Liver (tissue), 9 donors: ENCODE data around the gene PACS1. TPM values are rescaled to one million over a fixed set of nuclear protein-coding genes. Genes with fewer than 3 reads are reported as not detected.

Source experiments
- DNase-seq: peaks from one replicate; pipeline ENCODE4 v3.0.0-alpha.2; 2017; ENCODE audit warnings: low spot score
- H3K27ac ChIP-seq, 2 donors: one replicate each; pipeline ENCODE4 v1.7.0; 2013; ENCODE audit warnings: inconsistent platforms in 2 of 2, low read length in 2 of 2, control low read depth in 1 of 2, low read depth in 1 of 2, mild to moderate bottlenecking in 1 of 2
- H3K27me3 ChIP-seq, 4 donors: one replicate each; pipeline versions ENCODE4 v1.6.1 to v1.7.0; 2013; ENCODE audit warnings: low read length in 3 of 4, inconsistent platforms in 1 of 4, mild to moderate bottlenecking in 1 of 4, moderate library complexity in 1 of 4; ENCODE audit not compliant: control insufficient read depth in 4 of 4, insufficient read depth in 4 of 4
- H3K36me3 ChIP-seq, 4 donors: one replicate each; pipeline versions ENCODE4 v1.6.1 to v1.7.0; 2013; ENCODE audit warnings: low read length in 3 of 4, mild to moderate bottlenecking in 3 of 4, low read depth in 1 of 4, moderate library complexity in 1 of 4; ENCODE audit not compliant: control insufficient read depth in 4 of 4, insufficient read depth in 3 of 4
- H3K4me1 ChIP-seq, 4 donors: one replicate each; pipeline versions ENCODE4 v1.6.1 to v1.7.0; 2013; ENCODE audit warnings: low read length in 3 of 4, mild to moderate bottlenecking in 3 of 4, moderate library complexity in 1 of 4; ENCODE audit not compliant: control insufficient read depth in 4 of 4, insufficient read depth in 4 of 4
- H3K4me3 ChIP-seq, 3 donors: one replicate each; pipeline versions ENCODE4 v1.6.1 to v1.7.0; 2013; ENCODE audit warnings: low read length in 3 of 3, control low read depth in 1 of 3, low read depth in 1 of 3, mild to moderate bottlenecking in 1 of 3
- H3K9ac ChIP-seq, 2 donors: one replicate each; pipeline ENCODE4 v1.7.0; 2013; ENCODE audit warnings: low read length in 2 of 2, mild to moderate bottlenecking in 2 of 2, moderate library complexity in 2 of 2, control low read depth in 1 of 2, low read depth in 1 of 2
- H3K9me3 ChIP-seq, 4 donors: one replicate each; pipeline versions ENCODE4 v1.6.1 to v1.7.0; 2013; ENCODE audit warnings: low read length in 3 of 4; ENCODE audit not compliant: control insufficient read depth in 4 of 4
- CTCF ChIP-seq: fragments of 150-350 bp; IDR thresholded peaks from 2 replicates; pipeline ENCODE4 v1.5.1; 2017; ENCODE audit warnings: improper control_type of control experiment, low read depth, low read length; ENCODE audit not compliant: missing input control
- EGR1 ChIP-seq, 2 donors: IDR thresholded peaks; 2 replicates each; pipeline ENCODE4 v1.6.1; 2016 to 2018; ENCODE audit warnings: antibody characterized with exemption in 2 of 2, low read depth in 2 of 2
- FOXA1 ChIP-seq: IDR thresholded peaks from 2 replicates; pipeline ENCODE4 v1.6.1; 2016; ENCODE audit warnings: antibody characterized with exemption
- FOXA2 ChIP-seq: IDR thresholded peaks from 2 replicates; pipeline ENCODE4 v1.6.1; 2016; ENCODE audit warnings: antibody characterized with exemption
- HNF4A ChIP-seq, 2 donors: conservative IDR thresholded peaks; 2 replicates each; pipeline ENCODE4 v1.6.1; 2016; ENCODE audit warnings: antibody characterized with exemption in 2 of 2, mild to moderate bottlenecking in 2 of 2
- JUND ChIP-seq, 2 donors: IDR thresholded peaks; 2 replicates each; pipeline ENCODE4 v1.6.1; 2016; ENCODE audit warnings: antibody characterized with exemption in 2 of 2
- MAX ChIP-seq: IDR thresholded peaks from 2 replicates; pipeline ENCODE4 v1.6.1; 2016; ENCODE audit warnings: antibody characterized with exemption
- NR2F2 ChIP-seq: IDR thresholded peaks from 2 replicates; pipeline ENCODE4 v1.6.1; 2016; ENCODE audit warnings: antibody characterized with exemption
- RXRA ChIP-seq, 2 donors: IDR thresholded peaks; 2 replicates each; pipeline ENCODE4 v1.6.1; 2017 to 2018; ENCODE audit warnings: antibody characterized with exemption in 2 of 2, mild to moderate bottlenecking in 1 of 2
- SP1 ChIP-seq: IDR thresholded peaks from 2 replicates; pipeline ENCODE4 v1.6.1; 2018; ENCODE audit warnings: antibody characterized with exemption, mild to moderate bottlenecking
- TAF1 ChIP-seq: conservative IDR thresholded peaks from 2 replicates; pipeline ENCODE4 v1.6.1; 2016; ENCODE audit warnings: antibody characterized with exemption, mild to moderate bottlenecking
- YY1 ChIP-seq: IDR thresholded peaks from 2 replicates; pipeline ENCODE4 v1.6.1; 2016; ENCODE audit warnings: antibody characterized with exemption, mild to moderate bottlenecking
- ZBTB33 ChIP-seq: IDR thresholded peaks from 2 replicates; pipeline ENCODE4 v1.6.1; 2016; ENCODE audit warnings: antibody characterized with exemption
- WGBS: extraction: QIAGEN DNeasy Blood & Tissue Kit; methylation state at CpG from one replicate; pipeline ENCODE4 v1.1.7; 2013; 5-methylcytosine and 5-hydroxymethylcytosine counted together
- polyA plus RNA-seq, 2 donors: library from polyadenylated mRNA; stranded (reverse) in 1 of 2; unstranded in 1 of 2; fragments of 200-250 nt in 1 of 2; fragments of >200 nt in 1 of 2; fragmentation: Nextera tagmentation in 1 of 2; extraction: Ambion mirVana in 1 of 2; gene quantifications; one replicate each; pipeline versions ENCODE4 v1.2.1 to v1.2.3, GENCODE V29; 2013 to 2015
- total RNA-seq, 2 donors: library from RNA; depleted of rRNA; stranded (reverse); fragments of >200 nt; gene quantifications; one replicate each; pipeline ENCODE4 v1.2.3, GENCODE V29; 2014
- TF ChIP-seq, protein P1 (sequence below): IDR thresholded peaks from 2 replicates; pipeline ENCODE4 v1.6.1; 2016; ENCODE audit warnings: antibody characterized with exemption, mild to moderate bottlenecking
- TF ChIP-seq, protein P2 (sequence below): IDR thresholded peaks from 2 replicates; pipeline ENCODE4 v1.6.1; 2016; ENCODE audit warnings: antibody characterized with exemption
- donor health status: healthy.
- donor health status: healthy.
- donor health status: healthy.
- donor health status: healthy.
- donor health status: healthy.

PACS1 gene
- total and polyA plus RNA-seq, 4 donors = 2.7 to 9.1 (median 7.3) TPM

GRCh38 chr11:66083767-66084166 lies 13.7 kb downstream of the PACS1 start:
- H3K4me1 ChIP-seq = peaks cover 0 to 7% (median 4%) of the 10 kb centered on the region in 4 donors
- no peaks in the 10 kb centered on the region for H3K36me3 ChIP-seq
- no peak for DNase-seq
- TF ChIP-seq TAF1 = no peak
- no peak for TF ChIP-seq MAX
- no peak for TF ChIP-seq YY1
- TF ChIP-seq EGR1 (IDR thresholded peaks at IDR 0.05; ENCODE audit: low read depth in 2 of 2) = no peak
- no peak for TF ChIP-seq FOXA2
- TF ChIP-seq ZBTB33 = no peak
- TF ChIP-seq SP1 = no peak
- TF ChIP-seq, protein P1, sequence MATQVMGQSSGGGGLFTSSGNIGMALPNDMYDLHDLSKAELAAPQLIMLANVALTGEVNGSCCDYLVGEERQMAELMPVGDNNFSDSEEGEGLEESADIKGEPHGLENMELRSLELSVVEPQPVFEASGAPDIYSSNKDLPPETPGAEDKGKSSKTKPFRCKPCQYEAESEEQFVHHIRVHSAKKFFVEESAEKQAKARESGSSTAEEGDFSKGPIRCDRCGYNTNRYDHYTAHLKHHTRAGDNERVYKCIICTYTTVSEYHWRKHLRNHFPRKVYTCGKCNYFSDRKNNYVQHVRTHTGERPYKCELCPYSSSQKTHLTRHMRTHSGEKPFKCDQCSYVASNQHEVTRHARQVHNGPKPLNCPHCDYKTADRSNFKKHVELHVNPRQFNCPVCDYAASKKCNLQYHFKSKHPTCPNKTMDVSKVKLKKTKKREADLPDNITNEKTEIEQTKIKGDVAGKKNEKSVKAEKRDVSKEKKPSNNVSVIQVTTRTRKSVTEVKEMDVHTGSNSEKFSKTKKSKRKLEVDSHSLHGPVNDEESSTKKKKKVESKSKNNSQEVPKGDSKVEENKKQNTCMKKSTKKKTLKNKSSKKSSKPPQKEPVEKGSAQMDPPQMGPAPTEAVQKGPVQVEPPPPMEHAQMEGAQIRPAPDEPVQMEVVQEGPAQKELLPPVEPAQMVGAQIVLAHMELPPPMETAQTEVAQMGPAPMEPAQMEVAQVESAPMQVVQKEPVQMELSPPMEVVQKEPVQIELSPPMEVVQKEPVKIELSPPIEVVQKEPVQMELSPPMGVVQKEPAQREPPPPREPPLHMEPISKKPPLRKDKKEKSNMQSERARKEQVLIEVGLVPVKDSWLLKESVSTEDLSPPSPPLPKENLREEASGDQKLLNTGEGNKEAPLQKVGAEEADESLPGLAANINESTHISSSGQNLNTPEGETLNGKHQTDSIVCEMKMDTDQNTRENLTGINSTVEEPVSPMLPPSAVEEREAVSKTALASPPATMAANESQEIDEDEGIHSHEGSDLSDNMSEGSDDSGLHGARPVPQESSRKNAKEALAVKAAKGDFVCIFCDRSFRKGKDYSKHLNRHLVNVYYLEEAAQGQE = no peak
- no peak for TF ChIP-seq NR2F2
- TF ChIP-seq HNF4A (conservative IDR thresholded peaks at IDR 0.05) = no peak
- no peak for TF ChIP-seq CTCF
- no peak for TF ChIP-seq FOXA1
- no peak for TF ChIP-seq JUND (IDR thresholded peaks at IDR 0.05)
- WGBS = 95% methylated on average over 3 of the region's 3 CpGs
- no peak overlapping the region for H3K9ac ChIP-seq
- H3K27me3 ChIP-seq = no peaks in the 10 kb centered on the region
- no peak overlapping the region for H3K4me3 ChIP-seq
- H3K9me3 ChIP-seq = no peaks in the 10 kb centered on the region
- no peak overlapping the region for H3K27ac ChIP-seq

DNA sequence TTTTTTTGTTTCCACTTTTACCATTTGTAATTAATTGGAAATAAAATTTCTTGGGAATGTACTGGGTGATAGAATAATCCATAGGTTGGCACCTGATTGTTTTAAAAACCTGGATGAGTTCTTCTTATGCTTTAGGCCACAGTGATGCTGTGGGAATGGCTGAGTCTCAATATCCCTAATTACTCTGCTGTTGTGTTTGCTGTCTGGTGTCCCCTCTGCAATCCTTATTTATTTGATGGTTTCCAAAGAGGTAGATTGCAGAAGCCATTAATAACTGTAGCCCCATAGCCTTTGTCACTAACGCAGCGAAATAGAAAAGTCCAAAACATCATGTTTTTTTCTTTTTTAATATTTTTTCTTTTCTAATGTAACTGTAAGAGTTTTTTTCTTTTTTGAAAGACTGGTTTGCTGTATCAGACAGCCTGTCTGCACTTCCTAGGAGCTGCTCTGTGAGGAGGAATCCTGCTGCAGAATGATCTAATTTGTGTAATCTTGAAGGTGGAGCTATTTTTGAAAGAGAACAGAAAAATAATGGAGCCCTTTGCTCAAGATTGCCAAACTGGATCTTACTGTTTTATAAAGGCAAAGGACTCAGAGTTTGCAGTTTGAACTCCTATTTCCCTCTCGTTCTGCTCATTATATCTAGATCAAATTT lies 14.9 kb downstream of the PACS1 start:
- Histone ChIP-seq H3K9me3 (no peaks in the 10 kb centered on the region), H3K27me3 (no peaks in the 10 kb centered on the region), H3K4me1 (peaks cover 0 to 7% (median 4%) of the 10 kb centered on the region in 4 donors), H3K27ac (no peak overlapping the region), H3K4me3 (no peak overlapping the region), H3K9ac (no peak overlapping the region), H3K36me3 (no peaks in the 10 kb centered on the region)
- 92% methylated on average over 3 of the region's 3 CpGs for WGBS
- DNase-seq = no peak
- TF ChIP-seq RXRA (IDR thresholded peaks at IDR 0.05) (no peak), YY1 (no peak), TAF1 (no peak), SP1 (no peak), CTCF (no peak), MAX (no peak), NR2F2 (no peak)
- TF ChIP-seq, protein P1 = no peak
- TF ChIP-seq, protein P2, sequence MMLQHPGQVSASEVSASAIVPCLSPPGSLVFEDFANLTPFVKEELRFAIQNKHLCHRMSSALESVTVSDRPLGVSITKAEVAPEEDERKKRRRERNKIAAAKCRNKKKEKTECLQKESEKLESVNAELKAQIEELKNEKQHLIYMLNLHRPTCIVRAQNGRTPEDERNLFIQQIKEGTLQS = no peak
